ENCODE measurements around the gene MTFR1L. TPM values are rescaled to one million over a fixed set of nuclear protein-coding genes. Genes with fewer than 3 reads are reported as not detected.

Gene MTFR1L
- total RNA-seq, 1 donor from 2014 or later, result 76.8 TPM

- Mint-ChIP-seq H3K36me3 (ENCODE audit: unreplicated experiment) (peaks cover 12% of the 10 kb centered on the region), H3K4me1 (ENCODE audit: unreplicated experiment) (peaks cover 23% of the 10 kb centered on the region), H3K9me3 (ENCODE audit: unreplicated experiment) (no peaks in the 10 kb centered on the region), H3K27ac (ENCODE audit: unreplicated experiment) (no peak overlapping the region), H3K27me3 (ENCODE audit: unreplicated experiment) (no peaks in the 10 kb centered on the region), H3K4me3 (ENCODE audit: unreplicated experiment) (no peak overlapping the region)
- DNase-seq (ENCODE audit: extremely low spot score, unreplicated experiment), result no peak
- no peak for TF ChIP-seq CTCF (IDR thresholded peaks at IDR 0.05)
Observed at GRCh38 chr1:25814549-25815087, 5.1 kb upstream of the MTFR1L start.

GRCh38 chr1:25815208-25816111 lies 4.3 kb upstream of the MTFR1L start:
- Mint-ChIP-seq H3K9me3 (ENCODE audit: unreplicated experiment) (no peaks in the 10 kb centered on the region), H3K4me3 (ENCODE audit: unreplicated experiment) (no peak overlapping the region)

GRCh38 chr1:25816112-25816718 lies 3.5 kb upstream of the MTFR1L start:
- no peak for DNase-seq (ENCODE audit: extremely low spot score, unreplicated experiment)
- Mint-ChIP-seq H3K4me3 (ENCODE audit: unreplicated experiment) (no peak overlapping the region), H3K27ac (ENCODE audit: unreplicated experiment) (no peak overlapping the region), H3K36me3 (ENCODE audit: unreplicated experiment) (peaks cover 7% of the 10 kb centered on the region), H3K4me1 (ENCODE audit: unreplicated experiment) (peaks cover 23% of the 10 kb centered on the region), H3K27me3 (ENCODE audit: unreplicated experiment) (no peaks in the 10 kb centered on the region), H3K9me3 (ENCODE audit: unreplicated experiment) (no peaks in the 10 kb centered on the region)
- TF ChIP-seq CTCF (IDR thresholded peaks at IDR 0.05), result no peak

More at GRCh38 chr1:25815208-25816111, 4.3 kb upstream of the MTFR1L start:
- Mint-ChIP-seq H3K27me3 (ENCODE audit: unreplicated experiment) (no peaks in the 10 kb centered on the region), H3K4me1 (ENCODE audit: unreplicated experiment) (peaks cover 21% of the 10 kb centered on the region), H3K36me3 (ENCODE audit: unreplicated experiment) (peaks cover 9% of the 10 kb centered on the region), H3K27ac (ENCODE audit: unreplicated experiment) (no peak overlapping the region)
- no peak for DNase-seq (ENCODE audit: extremely low spot score, unreplicated experiment)
- TF ChIP-seq CTCF (IDR thresholded peaks at IDR 0.05), result no peak

- DNase-seq (ENCODE audit: extremely low spot score, unreplicated experiment), result no peak
- Mint-ChIP-seq H3K4me3 (ENCODE audit: unreplicated experiment) (peak overlapping the region; percentile 92), H3K9me3 (ENCODE audit: unreplicated experiment) (no peaks in the 10 kb centered on the region), H3K36me3 (ENCODE audit: unreplicated experiment) (peaks cover 5% of the 10 kb centered on the region), H3K27me3 (ENCODE audit: unreplicated experiment) (no peaks in the 10 kb centered on the region), H3K4me1 (ENCODE audit: unreplicated experiment) (peaks cover 34% of the 10 kb centered on the region), H3K27ac (ENCODE audit: unreplicated experiment) (peak overlapping the region; percentile 95)
- no peak for TF ChIP-seq CTCF (IDR thresholded peaks at IDR 0.05)
Observed at GRCh38 chr1:25817840-25818501, 1.8 kb upstream of the MTFR1L start.

Measured in osteocyte (in vitro differentiated cells).